RWPE2 (cell line): ENCODE results near the gene ZBTB45.

Experiments used
- ATAC-seq: fragments of 200-7000 bp; cut with Tn5 transposase; 3 replicates; pipeline ENCODE4 v1.9.1; 2021; ENCODE audit warnings: low read depth
- DNase-seq: peaks from one replicate; pipeline ENCODE4 v3.0.0-alpha.2; 2020; ENCODE audit warnings: low spot score
- H3K27ac ChIP-seq: fragments of 450-650 bp; 2 replicates; pipeline ENCODE4 v1.5.1; 2017; ENCODE audit warnings: mild to moderate bottlenecking; ENCODE audit not compliant: poor library complexity, severe bottlenecking
- H3K27me3 ChIP-seq: fragments of 250-450 bp; sonication (Bioruptor Pico); 2 replicates; pipeline ENCODE4 v1.5.1; 2021; ENCODE audit warnings: mild to moderate bottlenecking, moderate library complexity; ENCODE audit not compliant: insufficient read depth, poor library complexity, severe bottlenecking
- H3K36me3 ChIP-seq: fragments of 250-450 bp; sonication (Bioruptor Pico); 2 replicates; pipeline ENCODE4 v1.5.1; 2020; ENCODE audit warnings: low read depth, mild to moderate bottlenecking, moderate library complexity
- H3K4me1 ChIP-seq: fragments of 250-450 bp; sonication (Bioruptor Pico); 2 replicates; pipeline ENCODE4 v1.5.1; 2021; ENCODE audit warnings: mild to moderate bottlenecking, moderate library complexity; ENCODE audit not compliant: insufficient read depth, poor library complexity, severe bottlenecking
- H3K4me3 ChIP-seq: fragments of 250-450 bp; sonication (Bioruptor Pico); 2 replicates; pipeline ENCODE4 v1.5.1; 2021; ENCODE audit warnings: mild to moderate bottlenecking, moderate library complexity; ENCODE audit not compliant: severe bottlenecking
- H3K9me3 ChIP-seq: fragments of 250-450 bp; sonication (Bioruptor Pico); 2 replicates; pipeline ENCODE4 v1.5.1; 2021; ENCODE audit warnings: mild to moderate bottlenecking, moderate library complexity; ENCODE audit not compliant: severe bottlenecking
- TF ChIP-seq, protein P1 (sequence below): fragments of 450-650 bp; IDR thresholded peaks from one replicate; pipeline ENCODE4 v1.5.1; 2017; ENCODE audit warnings: mild to moderate bottlenecking, moderate library complexity; ENCODE audit not compliant: poor library complexity, severe bottlenecking

ZBTB45 gene

DNA sequence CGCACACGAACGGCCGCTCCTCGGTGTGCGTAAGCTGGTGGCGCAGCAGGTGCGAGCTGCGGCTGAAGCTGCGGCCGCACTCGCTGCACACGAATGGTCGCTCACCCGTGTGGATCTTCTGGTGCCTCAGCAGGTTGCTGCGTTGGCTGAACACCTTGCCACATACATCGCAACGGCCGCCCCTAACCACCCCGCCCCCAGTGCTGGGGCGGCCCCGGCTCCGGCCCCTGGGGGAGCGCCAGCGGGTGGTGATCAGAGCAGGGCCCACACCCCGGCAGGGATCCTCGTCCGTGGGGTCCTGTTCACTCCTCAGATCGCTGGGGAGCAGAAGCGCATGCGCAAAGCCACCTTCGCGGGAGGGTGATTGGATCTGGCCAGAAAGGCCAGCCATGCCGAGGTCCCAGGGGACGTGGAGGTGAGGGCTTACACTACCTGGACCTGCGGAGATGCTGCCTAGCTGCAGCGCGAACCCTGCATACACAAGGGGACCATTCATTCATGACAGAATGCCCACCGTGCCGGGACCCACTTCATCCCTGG is 43.5 kb upstream of the ZBTB45 start:
- TF ChIP-seq, protein P1, sequence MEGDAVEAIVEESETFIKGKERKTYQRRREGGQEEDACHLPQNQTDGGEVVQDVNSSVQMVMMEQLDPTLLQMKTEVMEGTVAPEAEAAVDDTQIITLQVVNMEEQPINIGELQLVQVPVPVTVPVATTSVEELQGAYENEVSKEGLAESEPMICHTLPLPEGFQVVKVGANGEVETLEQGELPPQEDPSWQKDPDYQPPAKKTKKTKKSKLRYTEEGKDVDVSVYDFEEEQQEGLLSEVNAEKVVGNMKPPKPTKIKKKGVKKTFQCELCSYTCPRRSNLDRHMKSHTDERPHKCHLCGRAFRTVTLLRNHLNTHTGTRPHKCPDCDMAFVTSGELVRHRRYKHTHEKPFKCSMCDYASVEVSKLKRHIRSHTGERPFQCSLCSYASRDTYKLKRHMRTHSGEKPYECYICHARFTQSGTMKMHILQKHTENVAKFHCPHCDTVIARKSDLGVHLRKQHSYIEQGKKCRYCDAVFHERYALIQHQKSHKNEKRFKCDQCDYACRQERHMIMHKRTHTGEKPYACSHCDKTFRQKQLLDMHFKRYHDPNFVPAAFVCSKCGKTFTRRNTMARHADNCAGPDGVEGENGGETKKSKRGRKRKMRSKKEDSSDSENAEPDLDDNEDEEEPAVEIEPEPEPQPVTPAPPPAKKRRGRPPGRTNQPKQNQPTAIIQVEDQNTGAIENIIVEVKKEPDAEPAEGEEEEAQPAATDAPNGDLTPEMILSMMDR = no peak
- Histone ChIP-seq H3K9me3 (no peaks in the 10 kb centered on the region), H3K4me1 (no peaks in the 10 kb centered on the region), H3K36me3 (no peaks in the 10 kb centered on the region), H3K27ac (no peak overlapping the region), H3K4me3 (peak overlapping the region; percentile 29), H3K27me3 (no peaks in the 10 kb centered on the region)
- DNase-seq (peak; percentile 54), ATAC-seq (no peak)

DNA sequence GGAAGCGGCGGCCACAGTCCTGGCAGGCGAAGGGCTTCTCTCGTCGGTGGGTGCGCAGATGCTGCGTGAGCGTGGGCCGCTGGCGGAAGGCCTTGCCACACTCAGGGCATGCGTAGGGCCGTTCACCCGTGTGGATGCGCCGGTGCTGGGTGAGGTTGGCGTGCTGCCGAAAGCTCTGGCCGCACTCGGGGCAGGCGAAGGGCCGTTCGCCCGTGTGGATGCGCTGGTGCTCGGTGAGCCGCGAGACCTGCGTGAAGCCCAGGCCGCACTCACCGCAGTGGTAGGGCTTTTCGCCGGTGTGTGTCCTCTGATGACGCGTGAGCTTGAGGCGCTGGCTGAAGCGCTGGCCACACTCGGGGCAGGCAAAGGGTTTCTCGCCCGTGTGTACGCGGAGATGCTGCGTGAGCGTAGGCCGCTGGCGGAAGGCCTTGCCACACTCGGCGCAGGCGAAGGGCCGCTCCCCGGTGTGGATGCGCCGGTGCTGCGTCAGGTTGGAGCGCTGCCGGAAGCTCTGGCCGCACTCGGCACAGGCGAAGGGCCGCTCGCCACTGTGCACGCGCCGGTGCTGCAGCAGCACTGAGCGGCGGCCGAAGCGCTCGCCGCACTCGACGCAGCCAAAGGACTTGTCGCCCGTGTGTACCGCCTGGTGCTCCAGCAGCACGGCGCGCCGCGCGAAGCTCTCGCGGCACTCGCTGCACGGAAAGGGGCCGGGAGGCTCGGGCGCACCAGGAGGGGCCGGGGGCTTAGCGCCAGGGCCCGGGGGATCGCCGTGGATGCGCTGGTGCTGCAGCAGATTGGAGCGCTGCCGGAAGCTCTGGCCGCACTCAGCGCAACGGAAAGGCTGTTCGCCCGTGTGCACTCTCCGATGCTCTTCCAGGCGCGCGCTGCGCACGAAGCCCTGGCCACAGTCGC is 42.8 kb upstream of the ZBTB45 start:
- no peaks in the 10 kb centered on the region for H3K27me3 ChIP-seq
- H3K27ac ChIP-seq = no peak overlapping the region
- H3K9me3 ChIP-seq = no peaks in the 10 kb centered on the region
- H3K36me3 ChIP-seq = no peaks in the 10 kb centered on the region
- TF ChIP-seq, protein P1 = no peak
- H3K4me3 ChIP-seq = peak overlapping the region; percentile 29
- DNase-seq (no peak), ATAC-seq (peak; percentile 40)
- no peaks in the 10 kb centered on the region for H3K4me1 ChIP-seq

DNA sequence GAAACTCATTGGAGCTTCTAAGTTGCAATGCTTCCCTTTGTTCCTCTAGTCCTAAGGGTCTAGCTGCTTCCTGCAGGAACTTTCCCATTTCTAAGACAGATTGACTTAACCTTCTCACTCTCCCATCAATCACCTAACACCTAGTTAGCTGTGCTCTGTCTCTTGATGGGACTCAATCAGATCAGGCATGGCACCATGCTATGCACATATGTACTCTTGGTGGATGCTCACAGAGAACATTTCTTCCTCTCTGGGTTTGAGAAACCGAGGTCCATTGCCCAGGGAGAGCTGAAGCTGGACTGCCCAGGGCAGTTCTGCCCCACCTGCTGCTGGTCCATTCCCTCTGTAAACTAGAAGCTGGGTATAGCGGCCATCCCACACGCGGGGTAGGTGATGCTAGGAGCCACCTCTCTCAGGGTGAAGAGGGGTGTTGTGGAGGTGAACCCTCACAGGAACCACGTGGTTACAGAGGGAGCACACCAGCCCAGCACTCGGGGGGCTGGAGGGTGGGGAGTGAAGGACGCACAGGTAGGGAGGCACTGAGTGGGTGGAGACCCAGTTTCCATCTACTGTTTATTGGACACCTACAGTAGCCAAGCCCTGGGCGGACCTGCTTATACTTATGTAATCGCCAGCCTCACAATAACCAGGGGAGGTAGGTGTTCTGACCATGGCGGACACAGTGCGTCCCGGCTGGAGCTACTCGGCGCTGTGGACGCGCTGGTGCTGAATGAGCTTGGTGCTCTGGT is 41.9 kb upstream of the ZBTB45 start:
- TF ChIP-seq, protein P1 = no peak
- H3K9me3 ChIP-seq = no peaks in the 10 kb centered on the region
- H3K36me3 ChIP-seq = peaks cover 4% of the 10 kb centered on the region
- no peak for DNase-seq
- no peaks in the 10 kb centered on the region for H3K4me1 ChIP-seq
- peak overlapping the region; percentile 29 for H3K4me3 ChIP-seq
- H3K27me3 ChIP-seq = no peaks in the 10 kb centered on the region
- H3K27ac ChIP-seq = no peak overlapping the region
- ATAC-seq = peak; percentile 2; the same call in 2 of the 3 replicates

DNA sequence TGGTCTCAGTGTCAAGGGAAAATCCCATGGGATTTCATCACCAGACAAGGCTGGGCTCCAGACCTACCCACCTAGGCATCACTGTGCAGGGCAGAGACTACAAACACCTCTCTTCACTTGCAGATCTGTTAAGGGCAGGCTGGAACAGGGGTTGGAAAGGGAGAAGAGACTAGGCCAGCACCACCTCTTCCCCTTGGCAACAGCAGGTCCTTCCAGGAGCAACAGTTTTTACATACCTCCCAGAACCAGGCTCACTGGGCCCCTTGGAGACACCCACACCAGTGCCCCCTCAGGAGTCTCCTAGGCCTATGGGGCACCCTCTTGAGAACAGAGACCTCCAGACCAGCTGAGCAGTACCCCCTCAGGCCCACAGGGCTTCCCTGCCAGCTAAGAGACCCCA is 41.3 kb upstream of the ZBTB45 start:
- DNase-seq (no peak), ATAC-seq (no peak)
- TF ChIP-seq, protein P1 = no peak
- H3K4me3 ChIP-seq = no peak overlapping the region
- no peaks in the 10 kb centered on the region for H3K9me3 ChIP-seq
- H3K27me3 ChIP-seq = no peaks in the 10 kb centered on the region
- H3K27ac ChIP-seq = no peak overlapping the region
- H3K36me3 ChIP-seq = peaks cover 10% of the 10 kb centered on the region
- no peaks in the 10 kb centered on the region for H3K4me1 ChIP-seq
